Muscle of leg (tissue), 11 donors: ENCODE measurements around the gene FAF1. TPM values are rescaled to one million over a fixed set of nuclear protein-coding genes. Genes with fewer than 3 reads are reported as not detected.
"Not testable (repeated sequence)": the region's sequence is repeated elsewhere in the genome, so short reads cannot be mapped to it uniquely, and the experiment has no call there.

Source experiments
- DNase-seq: peaks from one replicate; pipeline ENCODE4 v3.0.0; 2013
- H3K27ac ChIP-seq: one replicate; pipeline ENCODE4 v1.5.1; 2013; ENCODE audit warnings: mild to moderate bottlenecking, low read length, control low read depth
- H3K27me3 ChIP-seq: one replicate; pipeline ENCODE4 v1.6.1; 2013; ENCODE audit warnings: low read length; ENCODE audit not compliant: control insufficient read depth, insufficient read depth
- H3K36me3 ChIP-seq: one replicate; pipeline ENCODE4 v1.6.1; 2013; ENCODE audit warnings: low read length; ENCODE audit not compliant: control insufficient read depth, insufficient read depth
- H3K4me1 ChIP-seq: one replicate; pipeline ENCODE4 v1.6.1; 2013; ENCODE audit warnings: low read length; ENCODE audit not compliant: control insufficient read depth, insufficient read depth
- H3K4me3 ChIP-seq: one replicate; pipeline ENCODE4 v1.5.1; 2013; ENCODE audit warnings: low read length, control low read depth
- H3K9me3 ChIP-seq: replicated peaks from 2 replicates; pipeline ENCODE4 v1.6.1; 2013; ENCODE audit warnings: low read depth, low read length; ENCODE audit not compliant: control insufficient read depth
- WGBS: methylation state at CpG from one replicate; pipeline ENCODE4 v1.1.5; 2013; ENCODE audit warnings: missing lambda C conversion rate; ENCODE audit not compliant: insufficient coverage; 5-methylcytosine and 5-hydroxymethylcytosine counted together
- polyA plus RNA-seq, 8 donors: library from polyadenylated mRNA; unstranded; fragments of 120-200 nt; gene quantifications; one replicate each; pipeline versions ENCODE4 v1.2.1 to v1.2.3, GENCODE V29; 2013; ENCODE audit warnings: inconsistent platforms in 1 of 8, low replicate concordance in 1 of 8; ENCODE audit not compliant: insufficient read length in 8 of 8, insufficient read depth in 1 of 8
- total RNA-seq: library from RNA; stranded (reverse); fragments of 120-200 nt; gene quantifications from one replicate; pipeline ENCODE4 v1.2.4, GENCODE V29; 2013

FAF1 gene
- total and polyA plus RNA-seq, 9 donors = 35.6 to 51.7 (median 38.6) TPM

GRCh38 chr1:50562106-50562505 is 398.0 kb downstream of the FAF1 start:
- H3K27ac ChIP-seq = no peak overlapping the region

GRCh38 chr1:50559421-50559820 is 400.6 kb downstream of the FAF1 start:
- no peaks in the 10 kb centered on the region for H3K4me1 ChIP-seq
- H3K27me3 ChIP-seq = no peaks in the 10 kb centered on the region
- no peaks in the 10 kb centered on the region for H3K9me3 ChIP-seq
- no CpG with 5 or more reads among the region's 3 CpGs for WGBS
- H3K27ac ChIP-seq = no peak overlapping the region
- H3K4me3 ChIP-seq = no peak overlapping the region
- DNase-seq = no peak
- H3K36me3 ChIP-seq = peaks cover 2% of the 10 kb centered on the region

More at GRCh38 chr1:50562106-50562505, 398.0 kb downstream of the FAF1 start:
- WGBS = no CpG with 5 or more reads among the region's 1 CpG
- H3K27me3 ChIP-seq = no peaks in the 10 kb centered on the region
- H3K9me3 ChIP-seq = no peaks in the 10 kb centered on the region
- no peak for DNase-seq
- peaks cover 2% of the 10 kb centered on the region for H3K36me3 ChIP-seq
- no peaks in the 10 kb centered on the region for H3K4me1 ChIP-seq
- no peak overlapping the region for H3K4me3 ChIP-seq

DNA sequence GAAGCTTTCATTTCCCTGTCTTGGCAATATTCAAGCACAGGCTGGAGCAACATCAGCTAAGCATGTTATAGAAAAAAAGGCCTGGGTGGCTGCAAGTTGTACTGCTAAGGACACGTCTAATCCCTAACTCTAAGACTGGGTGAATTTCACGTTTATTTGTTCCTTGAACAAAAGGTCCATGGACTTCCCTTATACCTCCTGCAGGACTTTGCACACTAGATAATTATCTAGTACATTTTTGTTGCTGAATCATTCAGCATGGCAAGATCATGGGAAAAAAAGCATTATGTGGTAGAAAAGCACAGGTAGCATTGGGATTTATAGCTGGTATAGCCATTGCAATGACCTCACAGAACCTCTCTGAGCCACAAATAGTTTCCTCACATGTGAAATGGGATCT is 406.1 kb downstream of the FAF1 start:
- Histone ChIP-seq H3K9me3 (no peaks in the 10 kb centered on the region), H3K4me1 (no peaks in the 10 kb centered on the region), H3K36me3 (no peaks in the 10 kb centered on the region), H3K27me3 (no peaks in the 10 kb centered on the region), H3K4me3 (no peak overlapping the region), H3K27ac (no peak overlapping the region)
- no CpG with 5 or more reads among the region's 2 CpGs for WGBS
- no peak for DNase-seq

DNA sequence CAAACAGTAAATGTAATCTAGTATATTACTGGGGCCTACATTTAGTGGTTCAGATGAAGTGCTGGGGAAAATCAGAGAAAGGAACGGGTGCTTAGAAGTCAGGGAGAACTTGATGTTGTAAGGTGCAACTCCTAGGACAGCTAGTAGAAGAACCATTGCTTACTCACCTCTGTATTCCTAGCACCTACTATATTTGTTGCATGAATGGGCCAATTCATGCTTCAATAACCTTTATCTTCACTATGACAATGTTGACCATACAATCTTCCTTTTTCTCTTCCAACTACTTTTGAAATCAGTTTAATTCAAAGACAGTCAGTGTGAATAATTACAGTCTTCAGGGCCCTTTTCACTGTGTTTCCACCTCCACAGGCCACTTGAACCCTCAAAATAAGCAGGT is 411.8 kb downstream of the FAF1 start:
- H3K27ac ChIP-seq = no peak overlapping the region
- no peak for DNase-seq
- H3K9me3 ChIP-seq = no peaks in the 10 kb centered on the region
- H3K36me3 ChIP-seq = no peaks in the 10 kb centered on the region
- H3K27me3 ChIP-seq = no peaks in the 10 kb centered on the region
- no peak overlapping the region for H3K4me3 ChIP-seq
- no peaks in the 10 kb centered on the region for H3K4me1 ChIP-seq
- no CpG with 5 or more reads among the region's 1 CpG for WGBS

- Histone ChIP-seq H3K4me3 (no peak overlapping the region), H3K36me3 (no peaks in the 10 kb centered on the region), H3K4me1 (no peaks in the 10 kb centered on the region), H3K9me3 (no peaks in the 10 kb centered on the region), H3K27me3 (no peaks in the 10 kb centered on the region), H3K27ac (no peak overlapping the region)
- DNase-seq = no peak
Observed at GRCh38 chr1:50542362-50542761, 417.7 kb downstream of the FAF1 start.

GRCh38 chr1:50538476-50538875 is 421.6 kb downstream of the FAF1 start:
- Histone ChIP-seq H3K4me3 (no peak overlapping the region), H3K36me3 (no peaks in the 10 kb centered on the region), H3K27ac (no peak overlapping the region), H3K4me1 (no peaks in the 10 kb centered on the region), H3K9me3 (no peaks in the 10 kb centered on the region), H3K27me3 (no peaks in the 10 kb centered on the region)
- WGBS = no CpG with 5 or more reads among the region's 1 CpG
- no peak for DNase-seq

GRCh38 chr1:50531601-50532000 is 428.5 kb downstream of the FAF1 start:
- no peaks in the 10 kb centered on the region for H3K36me3 ChIP-seq
- H3K27me3 ChIP-seq = no peaks in the 10 kb centered on the region
- DNase-seq = no peak
- H3K4me3 ChIP-seq = no peak overlapping the region
- H3K27ac ChIP-seq = no peak overlapping the region
- H3K9me3 ChIP-seq = no peaks in the 10 kb centered on the region
- no peaks in the 10 kb centered on the region for H3K4me1 ChIP-seq
- WGBS = no CpG with 5 or more reads among the region's 1 CpG

GRCh38 chr1:50531027-50531426 is 429.0 kb downstream of the FAF1 start:
- Histone ChIP-seq H3K36me3 (no peaks in the 10 kb centered on the region), H3K4me1 (no peaks in the 10 kb centered on the region), H3K9me3 (no peaks in the 10 kb centered on the region), H3K27me3 (no peaks in the 10 kb centered on the region), H3K4me3 (no peak overlapping the region), H3K27ac (no peak overlapping the region)
- WGBS = no CpG with 5 or more reads among the region's 2 CpGs
- no peak for DNase-seq

DNA sequence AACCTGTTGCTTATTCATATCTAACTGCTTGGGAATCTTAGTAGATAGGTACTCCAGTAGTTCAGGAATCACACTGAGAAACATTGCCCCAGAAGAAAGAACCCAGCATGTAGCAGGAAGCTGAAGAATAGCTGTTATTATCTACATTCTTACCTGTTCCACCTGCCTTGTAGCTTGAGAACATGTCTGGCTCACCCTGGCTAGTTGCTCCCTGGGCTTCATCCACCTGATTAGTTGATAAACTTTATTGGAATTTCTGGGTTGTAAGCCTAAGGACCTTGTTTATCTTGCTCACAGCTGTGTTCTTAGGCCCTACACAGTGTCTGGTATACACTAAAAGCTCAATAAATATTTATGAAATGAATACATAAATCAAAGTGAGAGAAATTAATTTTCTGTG is 430.6 kb downstream of the FAF1 start:
- no peak for DNase-seq
- H3K36me3 ChIP-seq = no peaks in the 10 kb centered on the region
- no peak overlapping the region for H3K4me3 ChIP-seq

GRCh38 chr1:50527987-50528320 is 432.1 kb downstream of the FAF1 start:
- not testable (repeated sequence) for H3K9me3 ChIP-seq, H3K27me3 ChIP-seq, DNase-seq, H3K4me1 ChIP-seq, H3K4me3 ChIP-seq, H3K36me3 ChIP-seq, H3K27ac ChIP-seq
- 95% methylated on average over 3 of the region's 3 CpGs for WGBS

More for the DNA sequence above, 430.6 kb downstream of the FAF1 start:
- no peaks in the 10 kb centered on the region for H3K9me3 ChIP-seq
- H3K27me3 ChIP-seq = no peaks in the 10 kb centered on the region
- H3K4me1 ChIP-seq = no peaks in the 10 kb centered on the region
- no peak overlapping the region for H3K27ac ChIP-seq

GRCh38 chr1:50527249-50527986 is 432.6 kb downstream of the FAF1 start:
- no peak for DNase-seq
- WGBS = no CpG with 5 or more reads among the region's 3 CpGs

More at GRCh38 chr1:50527249-50527986, 432.6 kb downstream of the FAF1 start:
- Histone ChIP-seq H3K27me3 (no peaks in the 10 kb centered on the region), H3K4me3 (no peak overlapping the region), H3K27ac (no peak overlapping the region), H3K36me3 (no peaks in the 10 kb centered on the region), H3K9me3 (peaks cover 7% of the 10 kb centered on the region), H3K4me1 (no peaks in the 10 kb centered on the region)
